ENCODE data around the gene PDE1C. TPM values are rescaled to one million over a fixed set of nuclear protein-coding genes. Genes with fewer than 3 reads are reported as not detected.
A peak's percentile ranks its signal among the peaks of the same experiment; 100 is the strongest.

Gene PDE1C
- total RNA-seq, 1 donor from 2014 or later = 54.6 TPM

DNA sequence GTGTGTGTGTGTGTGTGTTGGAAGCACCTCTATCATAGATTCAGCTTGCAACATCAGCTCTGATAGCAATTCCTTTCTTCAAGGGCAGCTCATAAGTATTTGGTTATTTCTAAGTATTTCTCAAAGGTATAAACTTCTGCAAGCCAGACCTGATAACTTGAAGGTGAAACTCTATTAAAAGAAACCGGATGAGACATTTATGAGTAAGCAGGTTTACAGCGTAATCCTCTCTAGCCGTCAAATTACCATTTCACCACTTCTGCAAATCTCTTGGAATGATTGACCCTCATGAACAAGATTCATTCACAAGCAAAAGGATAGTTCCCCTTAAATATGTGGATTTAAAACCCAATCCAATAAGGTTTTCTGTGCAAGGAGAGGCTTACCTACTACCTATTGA is 23.1 kb downstream of the PDE1C start:
- peaks cover 23% of the 10 kb centered on the region for H3K4me1 Mint-ChIP-seq (ENCODE audit: low read depth)
- TF ChIP-seq, protein P1, sequence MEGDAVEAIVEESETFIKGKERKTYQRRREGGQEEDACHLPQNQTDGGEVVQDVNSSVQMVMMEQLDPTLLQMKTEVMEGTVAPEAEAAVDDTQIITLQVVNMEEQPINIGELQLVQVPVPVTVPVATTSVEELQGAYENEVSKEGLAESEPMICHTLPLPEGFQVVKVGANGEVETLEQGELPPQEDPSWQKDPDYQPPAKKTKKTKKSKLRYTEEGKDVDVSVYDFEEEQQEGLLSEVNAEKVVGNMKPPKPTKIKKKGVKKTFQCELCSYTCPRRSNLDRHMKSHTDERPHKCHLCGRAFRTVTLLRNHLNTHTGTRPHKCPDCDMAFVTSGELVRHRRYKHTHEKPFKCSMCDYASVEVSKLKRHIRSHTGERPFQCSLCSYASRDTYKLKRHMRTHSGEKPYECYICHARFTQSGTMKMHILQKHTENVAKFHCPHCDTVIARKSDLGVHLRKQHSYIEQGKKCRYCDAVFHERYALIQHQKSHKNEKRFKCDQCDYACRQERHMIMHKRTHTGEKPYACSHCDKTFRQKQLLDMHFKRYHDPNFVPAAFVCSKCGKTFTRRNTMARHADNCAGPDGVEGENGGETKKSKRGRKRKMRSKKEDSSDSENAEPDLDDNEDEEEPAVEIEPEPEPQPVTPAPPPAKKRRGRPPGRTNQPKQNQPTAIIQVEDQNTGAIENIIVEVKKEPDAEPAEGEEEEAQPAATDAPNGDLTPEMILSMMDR (IDR thresholded peaks at IDR 0.05) = no peak
- H3K27ac Mint-ChIP-seq (ENCODE audit: unreplicated experiment) = no peak overlapping the region
- no peak overlapping the region for H3K4me3 Mint-ChIP-seq (ENCODE audit: unreplicated experiment)
- no peaks in the 10 kb centered on the region for H3K9me3 Mint-ChIP-seq (ENCODE audit: low read depth)
- H3K27me3 Mint-ChIP-seq (ENCODE audit: low read depth) = no peaks in the 10 kb centered on the region
- H3K36me3 Mint-ChIP-seq (ENCODE audit: low read depth) = peaks cover 11% of the 10 kb centered on the region
- DNase-seq (ENCODE audit: low spot score) = no peak

DNA sequence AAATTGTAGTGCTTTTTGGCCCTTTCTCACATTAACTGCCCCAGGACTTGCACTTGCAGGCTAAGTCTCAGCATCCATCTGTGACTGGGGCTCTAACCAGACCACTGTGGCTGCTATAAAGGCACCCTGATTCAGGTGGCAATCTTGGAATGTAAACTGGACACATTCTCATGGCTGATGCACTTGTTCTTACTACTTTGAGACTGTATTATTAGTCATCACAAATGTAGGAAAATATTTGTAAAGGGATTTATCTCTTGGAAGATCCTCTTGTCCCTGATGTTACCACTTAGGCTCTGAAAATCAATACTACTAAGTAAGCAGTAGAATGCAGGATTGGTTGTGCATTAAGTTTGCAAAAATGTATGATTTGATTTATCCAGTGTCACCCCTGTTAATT is 25.0 kb downstream of the PDE1C start:
- H3K4me1 Mint-ChIP-seq (ENCODE audit: low read depth) = peaks cover 25% of the 10 kb centered on the region
- peaks cover 5% of the 10 kb centered on the region for H3K36me3 Mint-ChIP-seq (ENCODE audit: low read depth)
- no peak for DNase-seq (ENCODE audit: low spot score)
- no peaks in the 10 kb centered on the region for H3K27me3 Mint-ChIP-seq (ENCODE audit: low read depth)
- no peaks in the 10 kb centered on the region for H3K9me3 Mint-ChIP-seq (ENCODE audit: low read depth)
- H3K4me3 Mint-ChIP-seq (ENCODE audit: unreplicated experiment) = no peak overlapping the region
- no peak overlapping the region for H3K27ac Mint-ChIP-seq (ENCODE audit: unreplicated experiment)
- TF ChIP-seq, protein P1 (IDR thresholded peaks at IDR 0.05) = no peak

DNA sequence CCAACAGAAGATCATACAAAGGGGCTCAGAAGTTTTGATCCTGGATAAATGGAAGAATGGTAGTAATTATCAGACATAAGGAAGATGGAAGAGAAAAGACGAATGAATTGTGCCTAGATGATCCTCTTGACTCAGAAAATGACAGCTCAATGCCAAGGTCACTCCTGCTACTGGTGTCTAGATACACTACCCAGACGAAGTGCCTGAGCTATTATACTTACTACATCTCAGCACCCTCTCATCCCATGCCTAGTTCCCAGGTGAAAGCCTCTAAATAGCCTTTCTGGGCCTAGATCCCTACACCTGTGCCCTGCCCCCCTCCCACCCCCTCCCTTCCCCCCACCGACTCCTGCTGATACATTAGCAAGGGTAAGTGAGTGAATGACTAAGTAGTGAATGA is 25.5 kb downstream of the PDE1C start:
- no peak overlapping the region for H3K27ac Mint-ChIP-seq (ENCODE audit: unreplicated experiment)
- peaks cover 4% of the 10 kb centered on the region for H3K36me3 Mint-ChIP-seq (ENCODE audit: low read depth)
- TF ChIP-seq, protein P1 (IDR thresholded peaks at IDR 0.05) = no peak
- peaks cover 25% of the 10 kb centered on the region for H3K4me1 Mint-ChIP-seq (ENCODE audit: low read depth)
- no peak overlapping the region for H3K4me3 Mint-ChIP-seq (ENCODE audit: unreplicated experiment)
- H3K9me3 Mint-ChIP-seq (ENCODE audit: low read depth) = no peaks in the 10 kb centered on the region
- no peak for DNase-seq (ENCODE audit: low spot score)
- H3K27me3 Mint-ChIP-seq (ENCODE audit: low read depth) = no peaks in the 10 kb centered on the region

DNA sequence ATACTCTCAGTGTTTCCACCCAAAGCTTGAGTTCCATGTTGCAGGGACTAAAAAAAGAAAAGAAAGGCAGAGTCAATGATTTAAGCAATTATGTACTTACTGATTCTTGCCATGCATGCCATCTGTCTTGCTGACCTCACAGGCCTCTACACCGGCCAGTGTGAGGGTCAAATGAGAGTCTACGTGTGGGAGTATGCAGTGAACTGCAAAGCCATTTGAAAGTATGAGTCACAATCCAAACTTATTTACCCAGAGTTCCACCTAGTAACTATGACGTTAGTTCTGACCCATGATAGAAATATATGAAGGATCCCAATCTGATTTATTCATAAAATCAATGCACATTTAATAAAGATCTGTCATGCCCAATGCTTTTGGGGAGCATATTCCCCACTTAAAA is 26.5 kb downstream of the PDE1C start:
- H3K9me3 Mint-ChIP-seq (ENCODE audit: low read depth) = no peaks in the 10 kb centered on the region
- TF ChIP-seq, protein P1 (IDR thresholded peaks at IDR 0.05) = no peak
- peak overlapping the region; percentile 37 for H3K27ac Mint-ChIP-seq (ENCODE audit: unreplicated experiment)
- DNase-seq (ENCODE audit: low spot score) = no peak
- no peaks in the 10 kb centered on the region for H3K27me3 Mint-ChIP-seq (ENCODE audit: low read depth)
- H3K4me3 Mint-ChIP-seq (ENCODE audit: unreplicated experiment) = no peak overlapping the region
- H3K4me1 Mint-ChIP-seq (ENCODE audit: low read depth) = peaks cover 16% of the 10 kb centered on the region
- peaks cover 4% of the 10 kb centered on the region for H3K36me3 Mint-ChIP-seq (ENCODE audit: low read depth)

DNA sequence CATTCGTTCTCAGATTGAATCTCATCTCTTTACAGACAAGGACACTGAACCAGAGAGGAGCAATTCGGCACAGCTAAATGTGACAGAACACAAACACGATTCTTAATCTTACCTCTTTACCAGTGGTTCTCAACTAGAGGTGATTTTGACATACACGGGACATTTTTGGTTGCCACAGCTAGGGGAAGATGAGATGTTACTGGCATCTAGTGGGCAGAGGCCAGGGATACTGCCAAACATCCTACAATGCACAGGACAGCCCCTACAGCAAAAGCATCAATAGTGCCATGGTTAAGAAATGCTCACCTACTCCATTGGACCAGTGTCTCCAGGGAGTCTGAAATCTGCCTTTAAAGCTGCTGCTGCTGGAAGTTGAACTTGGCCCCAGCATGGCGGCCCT is 27.3 kb downstream of the PDE1C start:
- H3K4me1 Mint-ChIP-seq (ENCODE audit: low read depth) = peaks cover 10% of the 10 kb centered on the region
- no peak overlapping the region for H3K4me3 Mint-ChIP-seq (ENCODE audit: unreplicated experiment)
- H3K9me3 Mint-ChIP-seq (ENCODE audit: low read depth) = no peaks in the 10 kb centered on the region
- peaks cover 2% of the 10 kb centered on the region for H3K36me3 Mint-ChIP-seq (ENCODE audit: low read depth)
- H3K27me3 Mint-ChIP-seq (ENCODE audit: low read depth) = no peaks in the 10 kb centered on the region
- DNase-seq (ENCODE audit: low spot score) = no peak
- H3K27ac Mint-ChIP-seq (ENCODE audit: unreplicated experiment) = no peak overlapping the region
- TF ChIP-seq, protein P1 (IDR thresholded peaks at IDR 0.05) = no peak
